GM03348 (cell line): ENCODE measurements around the gene TYMS.

Experiments
- DNase-seq: peaks from one replicate; pipeline ENCODE4 v3.0.0; 2012; ENCODE audit warnings: low spot score

The TYMS gene

DNA sequence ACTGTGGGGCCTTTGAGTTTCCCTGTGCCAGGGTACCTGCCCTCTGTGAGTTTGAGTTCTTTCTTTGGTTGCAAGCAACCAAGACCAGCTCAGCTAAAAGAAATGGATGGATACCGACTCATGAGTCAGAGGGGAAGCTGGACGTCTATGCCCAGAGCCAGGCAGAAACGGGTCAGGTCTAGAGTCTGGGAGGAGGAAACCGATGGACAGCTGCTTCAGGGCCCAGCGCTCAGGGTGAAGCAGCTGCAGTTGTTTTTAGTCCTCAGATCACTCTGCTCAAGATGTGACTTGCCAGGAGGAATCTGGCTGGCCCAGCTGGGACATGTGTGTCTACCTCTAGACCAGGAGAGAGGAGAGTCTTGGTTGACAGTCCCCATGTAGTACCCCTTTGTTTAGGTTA is 10.1 kb upstream of the TYMS start:
- no peak for DNase-seq

DNA sequence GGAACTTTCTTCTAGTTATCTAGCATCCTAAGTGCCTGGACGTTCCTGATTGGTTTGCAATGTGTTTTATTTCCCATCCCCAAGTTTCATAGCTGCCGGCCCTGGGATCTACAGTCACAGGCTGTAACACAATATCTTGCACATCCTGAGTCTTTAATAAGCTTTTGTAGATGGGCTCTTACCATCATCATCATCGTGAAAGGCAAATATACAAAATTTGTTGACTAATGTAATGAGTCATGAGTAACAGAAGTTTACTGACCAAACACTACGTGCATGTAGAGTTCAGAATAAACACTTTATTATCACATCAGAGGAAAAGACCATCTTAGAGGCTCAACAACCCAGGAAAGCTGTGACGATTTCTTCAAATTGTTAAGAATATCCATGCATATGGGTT is 8.1 kb upstream of the TYMS start:
- DNase-seq = no peak

DNA sequence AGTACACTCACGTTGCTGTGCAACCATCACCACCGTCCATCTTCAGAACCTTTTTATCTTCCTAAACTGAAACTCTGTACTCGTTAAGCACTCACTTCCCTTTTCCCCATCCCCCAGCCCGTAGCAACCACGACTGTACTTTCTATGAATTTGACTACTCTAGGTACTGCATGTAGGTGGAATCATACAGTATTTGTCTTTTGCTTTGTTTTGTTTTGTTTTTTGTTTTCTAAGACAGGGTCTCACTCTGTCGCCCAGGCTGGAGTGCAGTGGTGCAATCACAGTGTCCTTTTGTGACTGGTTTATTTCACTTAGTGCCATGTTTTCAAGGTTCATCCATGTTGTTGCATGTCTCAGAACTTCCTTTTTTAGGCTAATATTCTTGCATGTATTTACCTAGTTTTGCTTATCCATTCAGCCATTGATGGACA is 7.0 kb upstream of the TYMS start:
- DNase-seq = no peak

DNA sequence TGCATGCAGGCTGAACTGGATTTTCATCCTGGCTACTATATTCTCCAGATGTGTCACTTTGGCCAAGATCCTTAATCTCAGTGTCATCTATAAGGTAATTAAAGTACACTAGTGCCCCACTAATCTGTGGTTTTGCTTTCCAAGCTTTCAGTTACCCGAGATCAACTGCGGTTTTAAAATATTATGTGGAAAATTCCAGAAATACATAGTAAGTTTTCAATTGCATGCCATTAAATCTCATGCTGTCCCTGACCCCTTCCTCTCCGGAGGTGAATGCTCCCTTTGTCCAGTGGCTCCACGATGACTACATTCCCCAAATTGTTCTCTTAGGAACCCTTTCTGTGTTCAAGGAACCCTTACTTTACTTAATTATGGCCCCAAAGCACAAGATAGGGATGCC is 5.3 kb upstream of the TYMS start:
- DNase-seq = no peak

DNA sequence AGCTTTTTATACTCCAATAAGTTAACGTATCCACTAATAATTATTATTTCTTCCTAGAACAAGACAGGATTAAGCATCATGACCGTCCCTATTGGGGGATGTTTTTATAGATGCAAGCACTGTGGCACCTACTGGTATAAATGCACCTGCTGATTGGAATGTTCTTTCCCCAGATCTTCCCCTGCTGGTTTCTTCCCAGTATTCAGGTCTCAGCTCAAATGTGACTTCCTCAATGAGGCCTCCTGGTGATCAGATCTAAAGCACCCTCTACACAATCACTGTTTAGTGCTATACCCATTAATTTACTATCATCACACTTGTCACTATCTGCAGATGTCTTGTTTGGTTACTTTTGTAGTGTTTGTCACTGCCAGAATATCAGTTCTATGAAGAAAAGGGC is 3.9 kb upstream of the TYMS start:
- no peak for DNase-seq

DNA sequence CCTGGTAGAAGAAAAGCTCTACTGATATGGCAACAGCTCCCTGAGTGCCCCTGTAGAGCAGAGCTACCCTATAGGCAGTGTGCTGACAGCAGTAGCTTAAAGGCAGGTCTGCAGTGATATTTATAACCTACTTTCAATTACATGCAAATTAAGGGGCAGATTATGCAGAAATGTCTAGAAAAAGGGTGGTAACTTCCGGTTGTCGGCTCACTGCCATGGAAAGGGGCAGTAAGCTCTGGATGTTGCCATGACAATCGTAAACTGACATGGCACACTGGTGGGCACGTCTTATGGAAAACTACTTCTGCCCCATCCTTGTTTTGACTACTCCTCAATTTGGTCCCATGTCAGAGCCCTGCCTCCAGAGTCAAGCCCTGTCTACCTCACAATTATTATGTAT is 2.9 kb upstream of the TYMS start:
- DNase-seq = no peak

DNA sequence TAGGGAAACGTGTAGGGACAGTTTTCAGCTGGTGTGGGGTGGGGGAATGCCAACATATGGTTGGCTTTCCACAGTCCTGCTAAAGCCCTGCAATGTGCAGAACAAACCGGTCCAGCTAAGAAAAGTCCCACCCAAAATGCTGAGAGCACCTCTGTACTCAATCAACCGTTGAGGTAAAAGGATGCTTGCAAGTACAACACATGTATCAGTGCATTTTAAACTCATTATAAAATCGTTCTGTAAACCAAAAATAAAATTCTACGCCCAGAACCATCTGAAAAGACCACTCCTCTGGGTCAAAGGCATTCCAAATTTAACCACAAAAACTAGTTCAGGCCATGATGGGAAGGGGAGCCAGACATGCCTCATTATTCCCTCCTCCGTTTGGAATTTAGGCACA is 2.0 kb upstream of the TYMS start:
- DNase-seq = no peak

DNA sequence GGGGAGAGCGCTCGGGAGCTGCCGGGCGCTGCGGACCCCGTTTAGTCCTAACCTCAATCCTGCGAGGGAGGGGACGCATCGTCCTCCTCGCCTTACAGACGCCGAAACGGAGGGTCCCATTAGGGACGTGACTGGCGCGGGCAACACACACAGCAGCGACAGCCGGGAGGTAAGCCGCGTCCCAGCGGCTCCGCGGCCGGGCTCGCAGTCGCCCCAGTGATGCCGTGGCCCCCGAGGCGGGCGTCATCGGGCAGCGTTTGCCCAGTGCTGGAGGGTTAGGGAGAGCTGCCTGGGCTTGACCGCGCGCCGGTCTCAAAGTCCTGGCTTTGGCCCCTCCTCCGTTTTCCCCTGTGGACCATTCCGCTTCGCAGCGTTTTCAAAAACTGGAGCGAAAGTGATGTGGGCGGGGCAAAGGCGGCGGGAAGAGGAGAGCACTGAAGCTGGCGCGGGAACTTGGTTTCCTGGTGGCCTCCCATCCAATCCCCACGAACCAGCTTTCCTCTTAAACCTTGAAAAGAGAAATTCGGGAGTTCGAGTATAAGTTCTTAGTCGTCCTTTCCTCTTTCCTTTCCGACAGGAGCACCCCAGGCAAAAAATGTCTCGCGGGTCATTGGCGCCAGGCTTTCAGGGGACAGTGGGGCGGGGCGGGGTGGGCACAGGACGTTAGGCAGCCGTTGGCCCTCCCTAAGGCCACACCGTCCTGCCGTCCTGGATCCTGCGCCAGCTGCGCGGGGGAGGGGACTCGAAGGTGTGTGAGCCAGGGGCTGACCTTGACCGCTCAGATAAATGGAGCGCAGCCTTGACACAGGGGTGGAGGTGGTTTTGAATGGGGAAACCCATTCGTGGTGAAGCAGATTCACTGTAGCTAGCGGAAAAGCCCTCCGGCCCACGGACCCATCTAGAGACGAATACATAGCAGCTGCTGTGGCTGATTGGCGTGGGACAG is 821 bp downstream of the TYMS start:
- peak; percentile 94 for DNase-seq

DNA sequence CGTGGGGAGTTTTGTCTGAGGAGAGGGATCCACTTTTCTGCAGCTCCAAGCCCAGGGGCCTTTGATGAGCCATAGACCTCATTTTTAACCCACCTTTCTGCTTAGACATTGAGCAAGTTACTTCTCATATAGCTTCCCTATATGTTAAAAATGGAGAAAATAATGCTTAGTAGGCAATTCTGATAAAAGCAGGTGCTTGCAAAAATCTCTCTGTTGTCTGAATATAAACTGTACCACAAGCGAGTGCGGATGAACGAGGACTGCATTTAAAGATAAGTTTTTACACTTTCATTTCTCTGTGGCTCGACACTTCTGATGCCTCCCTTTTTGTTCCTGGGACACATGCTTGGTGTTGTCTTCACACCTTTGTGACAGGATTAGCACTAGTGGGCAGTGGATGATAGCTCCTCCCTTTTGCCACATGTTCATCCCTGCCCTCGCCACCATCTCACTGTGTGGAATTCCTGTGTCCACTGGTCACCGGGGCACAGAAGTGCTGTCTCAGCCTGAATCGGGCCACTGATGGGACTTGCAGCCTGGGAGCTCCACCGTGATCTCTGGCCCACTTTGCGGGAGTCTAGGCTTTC is 1.6 kb downstream of the TYMS start:
- no peak for DNase-seq

DNA sequence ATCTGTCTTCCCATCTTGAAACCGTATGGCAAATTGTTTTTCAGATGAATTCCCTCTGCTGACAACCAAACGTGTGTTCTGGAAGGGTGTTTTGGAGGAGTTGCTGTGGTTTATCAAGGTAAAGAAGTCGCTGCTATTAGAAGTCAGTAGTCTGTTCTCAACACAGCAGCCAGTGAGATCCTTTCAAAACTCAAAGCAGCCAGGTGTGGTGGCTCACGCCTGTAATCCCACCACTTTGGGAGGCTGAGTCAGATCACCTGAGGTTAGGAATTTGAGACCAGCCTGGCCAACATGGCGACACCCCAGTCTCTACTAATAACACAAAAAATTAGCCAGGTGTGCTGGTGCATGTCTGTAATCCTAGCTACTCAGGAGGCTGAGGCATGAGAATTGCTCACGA is 2.1 kb downstream of the TYMS start:
- DNase-seq = no peak

DNA sequence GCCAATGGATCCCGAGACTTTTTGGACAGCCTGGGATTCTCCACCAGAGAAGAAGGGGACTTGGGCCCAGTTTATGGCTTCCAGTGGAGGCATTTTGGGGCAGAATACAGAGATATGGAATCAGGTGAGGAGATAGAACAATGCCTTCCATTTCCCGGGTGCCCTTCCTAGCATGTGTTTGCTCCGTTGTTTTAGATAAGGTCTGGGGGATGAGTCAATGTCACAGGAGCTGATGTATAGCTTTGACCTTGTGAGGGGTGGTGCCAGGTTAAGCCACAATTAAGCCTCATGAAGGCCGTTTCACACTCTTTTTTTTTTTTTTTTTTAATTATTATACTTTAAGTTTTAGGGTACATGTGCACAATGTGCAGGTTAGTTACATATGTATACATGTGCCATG is 4.7 kb downstream of the TYMS start:
- DNase-seq = no peak

DNA sequence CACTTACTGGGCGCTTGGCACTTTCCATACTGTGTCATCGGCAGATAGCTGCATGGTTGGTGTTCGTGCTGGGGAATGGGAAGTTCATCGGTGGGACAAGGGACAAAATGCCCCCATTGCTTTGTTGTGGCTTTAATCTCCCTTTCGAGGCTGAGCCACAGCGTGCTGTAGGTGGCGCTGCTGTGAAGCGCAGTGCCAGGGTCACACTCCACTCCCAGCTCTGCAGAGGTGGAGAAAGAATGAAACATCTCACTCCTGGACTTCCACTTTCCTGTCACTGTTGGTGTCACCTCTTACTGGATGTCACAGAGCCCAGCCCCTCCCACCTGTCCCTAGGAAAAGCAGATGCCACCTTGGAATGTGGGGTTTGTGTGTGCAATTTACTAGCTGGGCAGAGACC is 8.7 kb downstream of the TYMS start:
- no peak for DNase-seq

DNA sequence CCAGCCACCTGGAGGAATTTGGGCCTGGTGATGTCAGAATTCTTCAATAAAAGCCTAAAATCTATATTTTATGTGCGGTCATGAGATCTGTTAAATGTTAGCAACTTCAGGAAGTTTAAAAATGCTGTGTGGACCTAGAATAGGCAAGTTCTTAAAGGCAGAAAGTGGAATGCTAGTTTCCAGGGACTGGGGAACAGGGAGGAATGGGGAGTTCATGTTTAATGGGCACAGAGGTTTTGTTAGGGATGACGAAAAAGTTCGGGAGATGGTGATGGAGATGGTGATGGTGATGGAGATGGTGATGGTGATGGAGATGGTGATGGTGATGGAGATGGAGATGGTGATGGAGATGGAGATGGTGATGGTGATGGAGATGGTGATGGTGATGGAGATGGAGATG is 9.2 kb downstream of the TYMS start:
- no peak for DNase-seq

DNA sequence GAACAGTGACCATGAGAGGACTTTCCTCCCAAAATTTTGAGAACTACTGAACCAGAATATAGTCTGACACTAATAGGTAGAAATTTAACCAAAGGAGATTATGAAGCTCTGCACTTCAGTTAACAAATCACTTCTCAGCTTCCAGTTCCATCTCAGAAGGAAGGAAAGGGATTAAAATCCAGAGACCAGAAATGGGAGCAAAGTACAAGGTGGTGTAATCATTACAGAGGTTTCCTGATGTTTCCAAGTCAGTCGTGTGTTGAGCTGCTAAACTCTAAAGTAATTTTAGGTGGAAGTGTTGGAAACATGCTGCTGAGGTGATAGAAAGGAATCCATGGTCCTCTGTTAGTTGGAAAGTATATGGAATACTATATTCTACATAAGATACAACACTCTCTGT is 10.8 kb downstream of the TYMS start:
- no peak for DNase-seq

DNA sequence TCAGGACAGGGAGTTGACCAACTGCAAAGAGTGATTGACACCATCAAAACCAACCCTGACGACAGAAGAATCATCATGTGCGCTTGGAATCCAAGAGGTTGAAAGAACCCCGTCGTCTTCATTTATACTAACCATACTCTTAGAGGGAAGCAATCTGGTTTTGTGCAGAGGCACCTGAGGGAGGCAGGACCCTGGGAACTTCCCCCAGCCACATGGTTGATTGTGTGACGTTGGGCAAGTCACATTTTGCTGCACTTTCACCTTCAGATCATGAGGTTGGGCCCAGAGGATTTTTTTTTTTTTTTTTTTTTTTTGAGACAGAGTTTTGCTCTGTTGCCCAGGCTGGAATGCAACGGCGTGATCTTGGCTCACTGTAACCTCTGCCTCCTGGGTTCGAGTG is 11.6 kb downstream of the TYMS start:
- DNase-seq = no peak

DNA sequence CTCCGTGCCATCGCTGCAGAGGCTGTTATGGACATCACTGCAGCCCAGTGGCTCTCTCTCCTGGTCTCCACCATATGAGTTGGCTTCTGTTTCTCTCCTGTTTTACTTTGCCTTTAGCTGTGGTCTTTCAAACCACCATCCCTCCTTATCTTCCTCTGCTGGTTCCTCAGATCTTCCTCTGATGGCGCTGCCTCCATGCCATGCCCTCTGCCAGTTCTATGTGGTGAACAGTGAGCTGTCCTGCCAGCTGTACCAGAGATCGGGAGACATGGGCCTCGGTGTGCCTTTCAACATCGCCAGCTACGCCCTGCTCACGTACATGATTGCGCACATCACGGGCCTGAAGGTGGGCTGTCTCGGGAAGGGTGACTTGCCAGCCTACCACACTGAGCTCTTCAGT is 13.1 kb downstream of the TYMS start:
- DNase-seq = no peak

DNA sequence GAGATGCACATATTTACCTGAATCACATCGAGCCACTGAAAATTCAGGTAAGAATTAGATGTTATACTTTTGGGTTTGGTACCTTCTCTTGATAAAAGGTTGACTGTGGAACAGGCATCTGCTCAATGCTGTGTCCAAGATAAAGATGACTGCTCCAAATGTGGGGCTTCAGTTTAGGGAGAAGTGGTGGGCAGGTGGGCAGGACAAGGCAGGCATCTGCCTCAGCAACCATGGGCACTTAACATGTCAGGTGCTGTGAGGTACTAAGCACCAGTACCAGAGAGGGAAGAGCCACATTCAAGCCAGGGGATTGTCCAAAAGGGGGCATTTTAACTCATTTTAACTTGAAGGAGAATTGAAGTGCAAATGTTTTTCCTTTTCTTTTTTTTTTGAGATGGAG is 14.0 kb downstream of the TYMS start:
- DNase-seq = no peak

DNA sequence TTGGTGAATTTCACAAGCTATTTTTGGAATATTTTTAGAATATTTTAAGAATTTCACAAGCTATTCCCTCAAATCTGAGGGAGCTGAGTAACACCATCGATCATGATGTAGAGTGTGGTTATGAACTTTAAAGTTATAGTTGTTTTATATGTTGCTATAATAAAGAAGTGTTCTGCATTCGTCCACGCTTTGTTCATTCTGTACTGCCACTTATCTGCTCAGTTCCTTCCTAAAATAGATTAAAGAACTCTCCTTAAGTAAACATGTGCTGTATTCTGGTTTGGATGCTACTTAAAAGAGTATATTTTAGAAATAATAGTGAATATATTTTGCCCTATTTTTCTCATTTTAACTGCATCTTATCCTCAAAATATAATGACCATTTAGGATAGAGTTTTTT is 15.9 kb downstream of the TYMS start:
- no peak for DNase-seq

DNA sequence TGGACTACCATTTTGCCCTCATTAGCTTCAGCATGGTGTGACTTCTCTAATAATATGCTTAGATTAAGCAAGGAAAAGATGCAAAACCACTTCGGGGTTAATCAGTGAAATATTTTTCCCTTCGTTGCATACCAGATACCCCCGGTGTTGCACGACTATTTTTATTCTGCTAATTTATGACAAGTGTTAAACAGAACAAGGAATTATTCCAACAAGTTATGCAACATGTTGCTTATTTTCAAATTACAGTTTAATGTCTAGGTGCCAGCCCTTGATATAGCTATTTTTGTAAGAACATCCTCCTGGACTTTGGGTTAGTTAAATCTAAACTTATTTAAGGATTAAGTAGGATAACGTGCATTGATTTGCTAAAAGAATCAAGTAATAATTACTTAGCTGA is 16.3 kb downstream of the TYMS start:
- no peak for DNase-seq

DNA sequence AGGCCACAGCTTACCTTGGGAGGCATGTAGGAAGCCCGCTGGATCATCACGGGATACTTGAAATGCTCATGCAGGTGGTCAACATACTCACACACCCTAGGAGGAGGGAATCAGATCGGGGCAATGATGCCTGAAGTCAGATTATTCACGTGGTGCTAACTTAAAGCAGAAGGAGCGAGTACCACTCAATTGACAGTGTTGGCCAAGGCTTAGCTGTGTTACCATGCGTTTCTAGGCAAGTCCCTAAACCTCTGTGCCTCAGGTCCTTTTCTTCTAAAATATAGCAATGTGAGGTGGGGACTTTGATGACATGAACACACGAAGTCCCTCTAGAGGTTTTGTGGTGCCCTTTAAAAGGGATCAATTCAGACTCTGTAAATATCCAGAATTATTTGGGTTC is 17.9 kb downstream of the TYMS start:
- DNase-seq = no peak

DNA sequence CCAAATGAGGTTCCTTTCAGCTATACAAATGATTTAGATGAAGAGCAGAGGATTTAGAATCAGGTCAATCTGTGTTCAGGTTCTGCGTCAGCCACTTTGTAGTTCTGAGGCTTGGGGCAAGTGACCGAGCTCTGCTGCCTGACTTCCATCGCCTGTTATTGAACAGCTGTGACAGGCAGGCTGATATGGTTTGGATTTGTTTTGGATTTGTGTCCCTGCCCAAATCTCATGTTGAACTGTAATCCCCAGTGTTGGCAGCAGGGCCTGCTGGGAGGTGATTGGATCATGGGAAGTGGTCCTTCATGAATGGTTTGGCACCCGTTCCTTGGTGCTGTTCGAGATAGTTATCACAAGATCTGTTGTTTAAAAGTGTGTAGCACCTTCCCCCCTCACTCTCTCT is 18.6 kb downstream of the TYMS start:
- DNase-seq = no peak

DNA sequence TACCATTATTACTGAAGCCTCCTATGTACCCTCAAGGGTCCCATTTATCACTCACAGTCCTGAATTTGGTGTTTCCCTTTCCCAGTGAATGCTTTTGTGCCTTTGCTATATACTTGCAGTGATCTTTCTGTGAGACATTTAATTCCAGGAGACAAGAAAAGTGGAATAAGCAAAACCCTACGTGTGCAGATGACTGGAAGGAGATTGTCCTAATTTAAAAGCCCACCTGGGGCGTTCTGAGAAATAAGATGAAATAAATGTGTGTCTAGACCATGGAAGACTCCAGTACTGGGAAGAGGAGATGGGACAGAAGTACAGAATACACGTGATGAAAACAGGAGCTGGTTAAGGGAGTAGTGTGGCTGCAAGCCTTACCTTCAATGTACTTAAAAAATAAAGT is 19.3 kb downstream of the TYMS start:
- no peak for DNase-seq

DNA sequence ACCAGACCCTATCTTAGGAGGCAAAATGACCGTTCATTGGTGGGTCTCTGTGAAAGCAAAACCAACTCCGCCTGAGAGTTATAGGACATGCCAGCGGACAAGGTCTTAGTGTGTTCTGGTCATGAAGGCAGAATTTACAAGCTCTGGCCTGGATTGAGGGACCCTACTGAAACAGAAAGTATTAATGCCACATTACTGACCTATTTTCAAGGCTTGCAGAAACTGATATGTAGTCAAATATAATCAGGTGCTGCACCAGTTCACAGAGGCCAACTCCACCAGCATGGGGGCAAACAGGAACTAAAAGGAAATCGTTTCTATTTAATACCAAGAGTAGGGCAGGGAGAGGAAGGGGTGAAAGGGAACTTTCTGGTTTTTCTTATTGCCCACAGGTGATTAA is 19.7 kb downstream of the TYMS start:
- DNase-seq = no peak

DNA sequence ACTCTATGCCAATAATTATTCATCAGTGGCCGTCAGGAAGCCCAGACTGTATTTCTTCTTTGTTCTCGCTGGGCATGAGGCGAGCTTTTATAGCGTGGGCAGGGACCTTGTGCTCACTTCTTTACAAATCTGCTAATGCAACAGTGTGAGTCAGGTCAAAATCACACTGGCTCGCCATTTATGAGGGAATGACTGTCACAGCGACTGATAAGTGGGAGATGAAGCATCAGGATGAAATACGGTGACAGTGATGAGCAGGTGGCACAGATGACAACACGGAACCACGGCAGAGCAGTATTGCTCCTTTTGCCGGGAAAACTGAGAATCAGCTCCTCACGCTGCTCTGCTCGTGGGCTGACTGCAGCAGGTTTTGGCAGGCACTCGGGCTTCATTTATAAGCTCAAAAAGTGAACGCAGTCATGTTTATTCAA is 20.5 kb downstream of the TYMS start:
- DNase-seq = no peak
